Upper lobe of left lung (tissue), 6 donors: ENCODE results near the gene OSBPL2. TPM values are rescaled to one million over a fixed set of nuclear protein-coding genes. Genes with fewer than 3 reads are reported as not detected.
A peak's percentile ranks its signal among the peaks of the same experiment; 100 is the strongest.

Experiments
- ATAC-seq, 2 donors: fragments of 200-7000 bp; cut with Tn5 transposase; one replicate each; pipeline ENCODE4 v1.9.1; 2022; ENCODE audit warnings: mild to moderate bottlenecking in 2 of 2, moderate library complexity in 2 of 2; ENCODE audit not compliant: low FRiP score in 2 of 2
- DNase-seq, 2 donors: peaks; one replicate each; pipeline ENCODE4 v3.0.0-alpha.2; 2019 to 2020
- H3K27ac ChIP-seq, 4 donors: fragments of 200-600 bp; sonication (generic); one replicate each; pipeline ENCODE4 v1.5.1; 2016 to 2019
- H3K27me3 ChIP-seq, 4 donors: fragments of 200-600 bp; sonication (generic); one replicate each; pipeline ENCODE4 v1.5.1; 2017 to 2019
- H3K36me3 ChIP-seq, 4 donors: fragments of 200-600 bp; sonication (generic); one replicate each; pipeline ENCODE4 v1.5.1; 2016 to 2019
- H3K4me1 ChIP-seq, 4 donors: fragments of 200-600 bp; sonication (generic); one replicate each; pipeline ENCODE4 v1.5.1; 2018 to 2019
- H3K4me3 ChIP-seq, 4 donors: fragments of 200-600 bp; sonication (generic); one replicate each; pipeline ENCODE4 v1.5.1; 2017 to 2019; ENCODE audit warnings: mild to moderate bottlenecking in 2 of 4, moderate library complexity in 1 of 4
- H3K9me3 ChIP-seq, 4 donors: fragments of 200-600 bp; sonication (generic); one replicate each; pipeline ENCODE4 v1.5.1; 2018 to 2019
- EP300 ChIP-seq, 4 donors: sonication (generic); formaldehyde crosslinking; IDR thresholded peaks; one replicate each; pipeline ENCODE4 v1.5.1; 2017; ENCODE audit warnings: antibody characterized with exemption in 4 of 4, control low read depth in 2 of 4
- POLR2A ChIP-seq, 4 donors: fragments of 450-650 bp; IDR thresholded peaks; one replicate each; pipeline ENCODE4 v1.5.1; 2016 to 2017; ENCODE audit warnings: antibody characterized with exemption in 4 of 4, mild to moderate bottlenecking in 2 of 4
- POLR2AphosphoS5 ChIP-seq, 2 donors: sonication (generic); formaldehyde crosslinking; IDR thresholded peaks; one replicate each; pipeline ENCODE4 v1.5.1; 2017; ENCODE audit warnings: antibody characterized with exemption in 2 of 2
- WGBS, 2 donors: methylation state at CpG; one replicate each; pipeline ENCODE4 v1.1.5; 2017 to 2018; 5-methylcytosine and 5-hydroxymethylcytosine counted together
- total RNA-seq, 6 donors: library from RNA; depleted of rRNA in 4 of 6; stranded (reverse); fragments of >200 nt in 4 of 6; gene quantifications; one replicate each; pipeline versions ENCODE4 v1.1.0 to v1.2.1, GENCODE V29; 2016 to 2021
- TF ChIP-seq, protein P1 (sequence below), 6 experiments: fragments of 450-650 bp in 4 of 6; fragments of 200-600 bp in 2 of 6; sonication (generic) in 2 of 6; IDR thresholded peaks; one replicate each; pipeline ENCODE4 v1.5.1; 2016 to 2019; ENCODE audit warnings: antibody characterized with exemption in 6 of 6
- donor health status: DM: no; HTN: no; CAD: no; lungs with moderate emphysema.
- donor health status: DM: no; HTN: yes; CAD: no; lungs with severe emphysema.

The OSBPL2 gene
- total RNA-seq, 6 donors from 2014 or later, result 35.7 to 65.0 (median 48.0) TPM

DNA sequence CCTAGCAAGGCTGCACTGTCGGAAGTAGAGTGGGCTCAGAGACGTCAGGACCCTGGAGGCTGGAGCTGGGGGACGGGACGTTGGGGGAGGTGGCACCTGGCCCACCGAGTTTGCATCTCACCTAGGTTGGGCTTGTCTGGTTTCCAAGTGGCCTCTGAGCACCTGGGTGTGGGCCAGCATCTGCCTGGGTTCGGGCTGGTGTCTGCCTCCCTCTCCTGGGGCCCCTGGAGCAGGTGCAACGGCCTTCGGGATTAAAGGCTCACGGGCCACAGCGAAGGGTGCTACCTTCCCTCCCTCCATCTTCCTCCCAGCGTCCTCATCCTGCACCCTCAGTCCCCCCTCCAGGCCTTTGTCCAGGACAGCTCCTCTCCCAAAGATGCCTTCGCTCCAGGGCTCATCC, 24.3 kb upstream of the OSBPL2 start:
- peak in 1 of 2 donors; percentile 49 for DNase-seq
- TF ChIP-seq, protein P1, sequence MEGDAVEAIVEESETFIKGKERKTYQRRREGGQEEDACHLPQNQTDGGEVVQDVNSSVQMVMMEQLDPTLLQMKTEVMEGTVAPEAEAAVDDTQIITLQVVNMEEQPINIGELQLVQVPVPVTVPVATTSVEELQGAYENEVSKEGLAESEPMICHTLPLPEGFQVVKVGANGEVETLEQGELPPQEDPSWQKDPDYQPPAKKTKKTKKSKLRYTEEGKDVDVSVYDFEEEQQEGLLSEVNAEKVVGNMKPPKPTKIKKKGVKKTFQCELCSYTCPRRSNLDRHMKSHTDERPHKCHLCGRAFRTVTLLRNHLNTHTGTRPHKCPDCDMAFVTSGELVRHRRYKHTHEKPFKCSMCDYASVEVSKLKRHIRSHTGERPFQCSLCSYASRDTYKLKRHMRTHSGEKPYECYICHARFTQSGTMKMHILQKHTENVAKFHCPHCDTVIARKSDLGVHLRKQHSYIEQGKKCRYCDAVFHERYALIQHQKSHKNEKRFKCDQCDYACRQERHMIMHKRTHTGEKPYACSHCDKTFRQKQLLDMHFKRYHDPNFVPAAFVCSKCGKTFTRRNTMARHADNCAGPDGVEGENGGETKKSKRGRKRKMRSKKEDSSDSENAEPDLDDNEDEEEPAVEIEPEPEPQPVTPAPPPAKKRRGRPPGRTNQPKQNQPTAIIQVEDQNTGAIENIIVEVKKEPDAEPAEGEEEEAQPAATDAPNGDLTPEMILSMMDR (IDR thresholded peaks at IDR 0.05), result no peak
- TF ChIP-seq POLR2AphosphoS5 (IDR thresholded peaks at IDR 0.05), result no peak
- no peak for TF ChIP-seq POLR2A (IDR thresholded peaks at IDR 0.05)
- TF ChIP-seq EP300 (IDR thresholded peaks at IDR 0.05), result no peak
- Histone ChIP-seq H3K27me3 (peaks cover 0 to 52% (median 15%) of the 10 kb centered on the region in 4 donors), H3K27ac (no peak overlapping the region), H3K4me1 (peaks cover 0 to 2% (median 1%) of the 10 kb centered on the region in 4 donors), H3K9me3 (no peaks in the 10 kb centered on the region), H3K36me3 (no peaks in the 10 kb centered on the region), H3K4me3 (no peak overlapping the region)
- no peak for ATAC-seq
- WGBS, 2 donors, result 47 to 51% methylated on average over 11 to 12 of the region's 12 CpGs

DNA sequence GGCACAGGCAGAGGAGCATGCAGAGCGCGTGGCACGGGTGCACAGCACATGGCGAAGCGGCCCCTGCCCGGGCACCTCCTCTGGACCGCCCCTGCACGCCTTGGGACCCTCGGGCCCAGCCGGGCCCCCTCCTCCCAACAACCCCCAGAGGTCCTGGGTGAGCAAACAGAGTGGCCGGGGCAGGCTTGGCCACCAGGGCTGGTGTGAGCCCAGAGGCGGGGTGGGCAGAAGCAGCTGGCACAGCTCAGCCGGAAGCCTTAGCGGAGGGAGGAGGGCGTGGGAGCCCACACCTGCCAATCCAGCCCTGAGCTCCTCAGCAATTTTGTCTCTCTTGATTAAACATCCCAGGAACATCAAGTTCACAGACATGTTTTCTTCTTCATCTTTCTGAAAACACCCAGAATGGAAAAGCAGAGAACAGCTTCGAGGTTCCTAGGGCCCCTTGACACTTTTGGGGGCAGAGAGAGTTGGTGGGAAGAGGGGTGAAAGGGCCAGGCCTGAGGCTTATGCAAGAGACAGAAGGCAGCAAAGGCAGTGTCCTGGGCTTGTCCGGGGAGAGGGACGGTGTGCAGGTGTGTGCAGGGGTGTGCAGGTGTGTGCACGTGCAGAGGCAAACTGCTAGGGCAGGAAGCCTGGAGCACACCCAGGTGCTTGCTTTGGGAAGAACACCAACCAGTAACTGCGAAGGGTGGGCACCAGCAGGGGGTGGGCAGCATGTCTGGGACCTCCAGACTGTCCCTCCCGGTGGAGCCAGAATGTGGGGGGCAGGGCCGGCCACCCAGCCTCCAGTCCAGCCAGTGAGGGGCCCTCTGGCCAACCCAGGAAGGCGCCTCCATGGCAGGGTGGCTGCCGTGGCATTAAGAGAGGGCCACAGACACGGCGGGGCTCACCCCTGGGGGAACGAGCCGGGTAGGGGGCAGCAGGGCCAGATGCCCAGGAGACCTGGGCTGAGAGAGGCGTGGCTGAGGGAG, 23.0 kb upstream of the OSBPL2 start:
- H3K36me3 ChIP-seq, result no peaks in the 10 kb centered on the region
- H3K4me3 ChIP-seq, result no peak overlapping the region
- WGBS, 2 donors, result 71 to 76% methylated on average over 13 to 28 of the region's 29 CpGs
- DNase-seq (peak in 1 of 2 donors; percentile 75), ATAC-seq (peak in 1 of 2 donors; percentile 4)
- H3K27me3 ChIP-seq, result peaks cover 0 to 59% (median 18%) of the 10 kb centered on the region in 4 donors
- peaks cover 5 to 15% (median 10%) of the 10 kb centered on the region in 4 donors for H3K4me1 ChIP-seq
- no peaks in the 10 kb centered on the region for H3K9me3 ChIP-seq
- H3K27ac ChIP-seq, result no peak overlapping the region
- TF ChIP-seq POLR2A (IDR thresholded peaks at IDR 0.05), result no peak
- TF ChIP-seq, protein P1 (IDR thresholded peaks at IDR 0.05), result no peak
- no peak for TF ChIP-seq POLR2AphosphoS5 (IDR thresholded peaks at IDR 0.05)
- no peak for TF ChIP-seq EP300 (IDR thresholded peaks at IDR 0.05)

DNA sequence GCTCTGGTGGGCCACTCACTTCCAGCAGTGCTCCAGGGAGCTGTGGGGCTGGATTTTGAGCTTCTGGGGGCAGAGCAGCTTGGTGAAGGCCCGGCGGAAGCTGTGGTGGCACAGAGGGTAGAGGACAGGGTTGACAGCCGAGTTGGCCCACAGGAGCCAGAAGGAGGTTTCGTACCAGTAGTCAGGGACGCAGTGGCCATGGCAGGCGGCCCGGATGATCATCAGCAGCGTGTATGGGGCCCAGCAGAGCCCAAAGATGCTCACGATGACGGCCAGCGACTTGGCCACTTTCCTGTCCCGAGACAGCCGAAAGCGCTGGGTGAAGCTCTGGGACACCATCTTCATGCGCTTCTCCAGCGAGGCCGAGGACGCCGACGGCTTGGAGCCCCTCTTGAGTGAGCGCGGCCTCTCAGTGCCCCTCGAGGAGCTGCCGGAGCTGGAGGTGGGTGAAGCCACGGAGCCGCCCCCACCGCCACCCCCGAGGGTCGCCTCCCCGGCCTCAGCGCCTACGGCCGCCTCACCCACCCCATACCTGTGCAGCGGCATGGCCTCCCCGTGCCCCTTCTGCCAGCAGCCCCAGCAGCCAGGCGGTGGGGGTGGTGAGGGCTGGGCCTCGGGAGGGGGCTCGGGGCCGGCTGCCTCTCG, 22.2 kb upstream of the OSBPL2 start:
- no peaks in the 10 kb centered on the region for H3K36me3 ChIP-seq
- no peak for TF ChIP-seq POLR2AphosphoS5 (IDR thresholded peaks at IDR 0.05)
- TF ChIP-seq, protein P1 (IDR thresholded peaks at IDR 0.05), result no peak
- TF ChIP-seq EP300 (IDR thresholded peaks at IDR 0.05), result no peak
- TF ChIP-seq POLR2A (IDR thresholded peaks at IDR 0.05), result no peak
- peak in 1 of 2 donors; percentile 68 for DNase-seq
- H3K4me3 ChIP-seq, result no peak overlapping the region
- peaks cover 0 to 59% (median 24%) of the 10 kb centered on the region in 4 donors for H3K27me3 ChIP-seq
- H3K27ac ChIP-seq, result no peak overlapping the region
- no peaks in the 10 kb centered on the region for H3K9me3 ChIP-seq
- H3K4me1 ChIP-seq, result peaks cover 10 to 22% (median 16%) of the 10 kb centered on the region in 4 donors
- no peak for ATAC-seq
- WGBS, 2 donors, result 72 to 88% methylated on average over 5 to 37 of the region's 40 CpGs

DNA sequence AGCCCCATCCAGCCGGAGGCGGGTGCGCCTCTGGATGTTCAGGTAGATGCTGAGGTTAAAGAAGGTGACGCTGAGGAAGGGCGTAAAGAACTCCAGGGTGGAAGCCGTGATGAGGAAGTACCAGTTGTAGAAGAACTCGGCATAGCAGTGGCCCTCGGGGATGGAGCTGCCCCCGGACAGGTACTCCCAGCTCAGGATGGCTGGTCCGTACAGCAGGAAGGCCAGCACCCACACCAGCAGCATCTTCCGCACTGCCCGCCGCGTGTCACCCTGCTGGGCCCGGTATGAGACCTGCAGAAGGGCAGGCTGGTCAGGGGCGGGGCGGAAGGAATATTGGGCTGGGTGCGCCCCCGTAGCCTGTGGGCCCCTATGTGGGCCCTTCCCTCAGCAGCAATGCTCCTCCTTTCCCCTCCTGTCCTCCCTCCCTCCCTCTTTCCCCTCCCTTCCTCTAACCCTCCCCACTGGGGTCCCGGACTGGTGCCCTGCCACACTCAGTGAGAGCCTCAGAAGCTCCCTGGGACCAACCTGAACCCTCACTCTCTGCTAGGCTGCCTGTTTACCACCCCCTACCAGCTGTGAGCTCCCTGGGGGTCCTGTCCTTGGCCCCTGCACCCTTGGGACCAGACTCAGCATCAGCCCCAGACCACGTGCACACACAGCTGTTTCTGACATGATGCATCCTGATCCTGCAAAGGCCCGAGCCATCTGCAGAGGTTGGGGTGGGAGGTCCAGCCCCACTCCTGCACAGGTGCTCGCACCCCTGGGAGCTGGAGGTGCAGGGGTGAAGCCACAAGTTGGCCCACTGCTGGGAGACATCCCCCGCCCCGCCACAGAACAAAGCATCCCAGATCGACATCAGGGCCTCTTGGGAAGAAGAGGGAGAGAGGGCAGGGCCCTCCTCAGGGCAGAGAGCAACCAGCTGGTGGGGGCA, 21.4 kb upstream of the OSBPL2 start:
- peak in 1 of 2 donors; percentile 56 for DNase-seq
- Histone ChIP-seq H3K36me3 (no peaks in the 10 kb centered on the region), H3K27me3 (peaks cover 0 to 61% (median 27%) of the 10 kb centered on the region in 4 donors), H3K4me1 (peaks cover 10 to 22% (median 16%) of the 10 kb centered on the region in 4 donors), H3K27ac (no peak overlapping the region), H3K9me3 (no peaks in the 10 kb centered on the region), H3K4me3 (no peak overlapping the region)
- 61 to 66% methylated on average over 23 to 25 of the region's 26 CpGs for WGBS, 2 donors
- no peak for TF ChIP-seq POLR2A (IDR thresholded peaks at IDR 0.05)
- TF ChIP-seq, protein P1 (IDR thresholded peaks at IDR 0.05), result no peak
- TF ChIP-seq EP300 (IDR thresholded peaks at IDR 0.05), result no peak
- TF ChIP-seq POLR2AphosphoS5 (IDR thresholded peaks at IDR 0.05), result no peak
- ATAC-seq, result no peak
